ENCODE data around the gene TCF3. TPM values are rescaled to one million over a fixed set of nuclear protein-coding genes. Genes with fewer than 3 reads are reported as not detected.

Gene TCF3
- total RNA-seq, 2 donors from 2014 or later = 64.2 to 114 TPM

DNA sequence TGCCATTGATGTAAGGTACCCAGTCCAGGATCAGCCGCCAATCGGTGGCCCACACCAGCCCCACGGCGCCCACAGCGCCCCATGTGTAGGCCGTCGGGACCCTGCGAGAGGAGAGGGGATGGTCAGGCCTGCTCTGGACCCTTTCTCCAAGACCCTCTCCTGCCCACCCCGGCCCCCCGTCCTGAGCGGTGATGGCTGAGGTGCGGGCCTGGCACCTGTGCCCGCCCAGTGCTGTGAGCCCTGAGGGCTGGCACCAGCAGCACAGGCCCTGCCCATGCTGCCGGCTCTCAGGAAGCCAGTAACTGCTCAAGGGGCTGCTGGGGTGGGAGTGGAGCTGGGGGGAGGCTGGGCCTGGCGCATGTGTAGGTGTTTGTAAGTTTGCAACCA lies 53.0 kb downstream of the TCF3 start:
- DNase-seq = no peak
- no peak for TF ChIP-seq CTCF (IDR thresholded peaks at IDR 0.05)
- no peak overlapping the region for H3K4me3 ChIP-seq
- H3K27ac ChIP-seq = no peak overlapping the region
- H3K9me3 ChIP-seq = no peaks in the 10 kb centered on the region
- peaks cover 15% of the 10 kb centered on the region for H3K4me1 ChIP-seq
- intact Hi-C loops (cut with DNase I) = no loop called here
- H3K27me3 ChIP-seq = no peaks in the 10 kb centered on the region
- no peak overlapping the region for H3K9ac ChIP-seq (ENCODE audit: low read depth in 2 of 2, low read length in 2 of 2)
- peaks cover 6% of the 10 kb centered on the region for H3K36me3 ChIP-seq

- H3K4me3 ChIP-seq = no peak overlapping the region
- no peak for DNase-seq
- no peak overlapping the region for H3K27ac ChIP-seq
- no peaks in the 10 kb centered on the region for H3K9me3 ChIP-seq
- H3K4me1 ChIP-seq = peaks cover 10% of the 10 kb centered on the region
- intact Hi-C loops (cut with DNase I) = no loop called here
- H3K9ac ChIP-seq (ENCODE audit: low read depth in 2 of 2, low read length in 2 of 2) = no peak overlapping the region
- H3K36me3 ChIP-seq = peaks cover 6% of the 10 kb centered on the region
- TF ChIP-seq CTCF (IDR thresholded peaks at IDR 0.05) = no peak
- H3K27me3 ChIP-seq = no peaks in the 10 kb centered on the region
Observed at GRCh38 chr19:1598777-1599459, 53.5 kb downstream of the TCF3 start.

GRCh38 chr19:1593501-1593772 lies 59.0 kb downstream of the TCF3 start:
- H3K36me3 ChIP-seq = peaks cover 6% of the 10 kb centered on the region
- no peaks in the 10 kb centered on the region for H3K27me3 ChIP-seq
- H3K4me1 ChIP-seq = peaks cover 10% of the 10 kb centered on the region
- no peak overlapping the region for H3K27ac ChIP-seq
- peak overlapping the region; percentile 66 for H3K9ac ChIP-seq (ENCODE audit: low read depth in 2 of 2, low read length in 2 of 2)
- peak overlapping the region; percentile 64 for H3K4me3 ChIP-seq
- no peak for DNase-seq
- no peaks in the 10 kb centered on the region for H3K9me3 ChIP-seq
- TF ChIP-seq CTCF (IDR thresholded peaks at IDR 0.05) = no peak
- intact Hi-C loops (cut with DNase I) = no loop called here

DNA sequence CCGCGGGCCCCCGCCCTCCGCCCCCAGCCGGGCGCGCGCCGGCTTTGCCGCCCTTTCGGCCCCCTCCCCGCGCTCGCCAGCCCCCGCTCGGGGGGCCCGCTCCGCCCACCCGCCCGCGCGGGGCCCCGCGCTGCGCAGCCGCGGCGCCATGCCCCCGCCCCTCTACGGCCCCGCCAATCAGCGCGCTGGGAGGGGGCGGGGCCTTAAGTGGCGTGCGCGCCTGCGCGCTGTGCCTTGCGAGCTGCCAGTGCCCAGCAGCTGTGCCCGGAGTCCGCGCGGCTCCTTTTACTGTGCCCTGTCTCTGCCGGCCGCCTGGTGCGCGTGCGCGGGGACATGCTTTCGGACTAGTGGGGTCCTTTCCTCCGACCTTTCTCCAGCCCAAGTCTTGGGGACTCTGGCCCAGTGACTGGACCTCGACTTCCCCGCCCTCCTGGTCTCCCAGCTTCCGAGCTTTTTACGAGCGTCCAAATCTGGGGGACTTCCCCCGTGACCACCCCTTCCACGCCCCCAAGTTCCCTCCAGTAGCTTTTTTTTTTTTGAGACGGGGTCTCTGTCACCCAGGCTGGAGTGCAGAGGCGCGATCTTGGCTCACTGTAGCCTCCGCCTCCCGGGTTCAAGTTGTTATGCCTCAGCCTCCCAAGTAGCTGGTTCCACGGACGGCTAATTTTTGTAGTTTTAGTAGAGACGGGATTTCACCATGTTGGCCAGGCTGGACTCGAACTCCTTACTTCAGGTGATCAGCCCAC lies 59.5 kb downstream of the TCF3 start, which contains the start of gene MBD3:
Gene MBD3, minus strand, starts transcription at position 111 of the 746 bp plus-strand sequence. CDS start 234 bp downstream, outside the sequence.
- no peak for TF ChIP-seq CTCF (IDR thresholded peaks at IDR 0.05)

GRCh38 chr19:1592024-1592754 lies 60.2 kb downstream of the TCF3 start:
- intact Hi-C loops (cut with DNase I) = no loop called here

More for the DNA sequence above, 59.5 kb downstream of the TCF3 start, which contains the start of gene MBD3:
- Histone ChIP-seq H3K4me3 (peak within 1 kb of the TSS; percentile 78), H3K36me3 (peaks cover 4% of the 10 kb centered on the region), H3K4me1 (peaks cover 10% of the 10 kb centered on the region), H3K27ac (peak within 1 kb of the TSS; percentile 74), H3K9me3 (no peaks in the 10 kb centered on the region), H3K9ac (ENCODE audit: low read depth in 2 of 2, low read length in 2 of 2) (peak within 1 kb of the TSS; percentile 96 to 99), H3K27me3 (no peaks in the 10 kb centered on the region)
- peak; percentile 93 for DNase-seq
- intact Hi-C loops (cut with DNase I) = no loop called here

More at GRCh38 chr19:1592024-1592754, 60.2 kb downstream of the TCF3 start:
- Histone ChIP-seq H3K4me1 (peaks cover 10% of the 10 kb centered on the region), H3K4me3 (peak overlapping the region; percentile 78), H3K9me3 (no peaks in the 10 kb centered on the region), H3K36me3 (no peaks in the 10 kb centered on the region), H3K27ac (peak overlapping the region; percentile 74), H3K9ac (ENCODE audit: low read depth in 2 of 2, low read length in 2 of 2) (peak overlapping the region; percentile 96 to 99), H3K27me3 (no peaks in the 10 kb centered on the region)
- DNase-seq = peak; percentile 83
- no peak for TF ChIP-seq CTCF (IDR thresholded peaks at IDR 0.05)
